Neural progenitor cell (in vitro differentiated cells): ENCODE results near the gene CIROP.

Experiments
- EZH2 ChIP-seq: fragments of 200-600 bp; sonication (generic); IDR thresholded peaks from 2 replicates; pipeline ENCODE4 v1.6.1; 2017; ENCODE audit warnings: antibody characterized with exemption, mild to moderate bottlenecking, moderate library complexity
- EZH2phosphoT487 ChIP-seq: fragments of 200-600 bp; sonication (generic); IDR thresholded peaks from 2 replicates; pipeline ENCODE4 v1.6.1; 2017; ENCODE audit warnings: antibody characterized with exemption
- TF ChIP-seq, protein P1 (sequence below): fragments of 200-600 bp; sonication (generic); IDR thresholded peaks from 2 replicates; pipeline ENCODE4 v1.5.1; 2017; ENCODE audit warnings: antibody characterized with exemption, mild to moderate bottlenecking

- TF ChIP-seq, protein P1, sequence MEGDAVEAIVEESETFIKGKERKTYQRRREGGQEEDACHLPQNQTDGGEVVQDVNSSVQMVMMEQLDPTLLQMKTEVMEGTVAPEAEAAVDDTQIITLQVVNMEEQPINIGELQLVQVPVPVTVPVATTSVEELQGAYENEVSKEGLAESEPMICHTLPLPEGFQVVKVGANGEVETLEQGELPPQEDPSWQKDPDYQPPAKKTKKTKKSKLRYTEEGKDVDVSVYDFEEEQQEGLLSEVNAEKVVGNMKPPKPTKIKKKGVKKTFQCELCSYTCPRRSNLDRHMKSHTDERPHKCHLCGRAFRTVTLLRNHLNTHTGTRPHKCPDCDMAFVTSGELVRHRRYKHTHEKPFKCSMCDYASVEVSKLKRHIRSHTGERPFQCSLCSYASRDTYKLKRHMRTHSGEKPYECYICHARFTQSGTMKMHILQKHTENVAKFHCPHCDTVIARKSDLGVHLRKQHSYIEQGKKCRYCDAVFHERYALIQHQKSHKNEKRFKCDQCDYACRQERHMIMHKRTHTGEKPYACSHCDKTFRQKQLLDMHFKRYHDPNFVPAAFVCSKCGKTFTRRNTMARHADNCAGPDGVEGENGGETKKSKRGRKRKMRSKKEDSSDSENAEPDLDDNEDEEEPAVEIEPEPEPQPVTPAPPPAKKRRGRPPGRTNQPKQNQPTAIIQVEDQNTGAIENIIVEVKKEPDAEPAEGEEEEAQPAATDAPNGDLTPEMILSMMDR = no peak
- TF ChIP-seq EZH2 (no peak), EZH2phosphoT487 (no peak)
Measured at GRCh38 chr14:23103581-23103980, 1.2 kb downstream of the CIROP start.
